Esophagus squamous epithelium (tissue), 4 donors: ENCODE data around the gene THAP7.

ENCODE experiments used
- POLR2A ChIP-seq, 4 donors: fragments of 450-650 bp; IDR thresholded peaks; one replicate each; pipeline ENCODE4 v1.6.1; 2017; ENCODE audit warnings: antibody characterized with exemption in 4 of 4, mild to moderate bottlenecking in 4 of 4, moderate library complexity in 3 of 4
- TF ChIP-seq, protein P1 (sequence below), 6 experiments: fragments of 450-650 bp in 4 of 6; fragments of 200-600 bp in 2 of 6; sonication (generic) in 2 of 6; IDR thresholded peaks; one replicate each; pipeline ENCODE4 v1.5.1; 2016 to 2019; ENCODE audit warnings: antibody characterized with exemption in 6 of 6, mild to moderate bottlenecking in 4 of 6, moderate library complexity in 4 of 6

DNA sequence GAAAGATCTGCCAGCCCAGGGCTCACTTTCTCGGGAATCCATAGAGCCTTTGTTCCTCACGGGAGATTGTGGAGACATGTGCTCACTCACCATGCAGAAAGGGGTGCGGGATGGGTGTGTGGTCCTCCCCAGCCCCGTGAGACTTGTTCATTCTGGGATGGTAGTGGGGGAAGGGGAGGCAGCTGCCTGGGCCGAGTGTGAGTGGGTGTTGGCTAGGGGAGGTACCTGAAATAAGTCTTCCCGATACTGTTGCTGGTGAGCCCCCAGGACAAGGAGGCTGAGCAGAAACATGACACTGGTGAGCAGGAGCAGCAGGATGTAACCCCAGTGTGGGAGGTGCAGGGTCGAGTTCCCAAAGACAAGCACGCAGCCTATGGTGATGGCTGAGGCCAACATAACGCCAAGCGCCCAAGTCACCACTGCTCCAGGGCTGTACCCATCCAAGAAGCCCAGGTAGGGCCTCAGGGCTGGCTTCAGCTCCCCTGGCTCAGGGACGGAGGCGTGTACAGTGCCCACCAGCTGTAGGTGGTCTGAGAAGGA is 27.6 kb upstream of the THAP7 start:
- TF ChIP-seq, protein P1, sequence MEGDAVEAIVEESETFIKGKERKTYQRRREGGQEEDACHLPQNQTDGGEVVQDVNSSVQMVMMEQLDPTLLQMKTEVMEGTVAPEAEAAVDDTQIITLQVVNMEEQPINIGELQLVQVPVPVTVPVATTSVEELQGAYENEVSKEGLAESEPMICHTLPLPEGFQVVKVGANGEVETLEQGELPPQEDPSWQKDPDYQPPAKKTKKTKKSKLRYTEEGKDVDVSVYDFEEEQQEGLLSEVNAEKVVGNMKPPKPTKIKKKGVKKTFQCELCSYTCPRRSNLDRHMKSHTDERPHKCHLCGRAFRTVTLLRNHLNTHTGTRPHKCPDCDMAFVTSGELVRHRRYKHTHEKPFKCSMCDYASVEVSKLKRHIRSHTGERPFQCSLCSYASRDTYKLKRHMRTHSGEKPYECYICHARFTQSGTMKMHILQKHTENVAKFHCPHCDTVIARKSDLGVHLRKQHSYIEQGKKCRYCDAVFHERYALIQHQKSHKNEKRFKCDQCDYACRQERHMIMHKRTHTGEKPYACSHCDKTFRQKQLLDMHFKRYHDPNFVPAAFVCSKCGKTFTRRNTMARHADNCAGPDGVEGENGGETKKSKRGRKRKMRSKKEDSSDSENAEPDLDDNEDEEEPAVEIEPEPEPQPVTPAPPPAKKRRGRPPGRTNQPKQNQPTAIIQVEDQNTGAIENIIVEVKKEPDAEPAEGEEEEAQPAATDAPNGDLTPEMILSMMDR (IDR thresholded peaks at IDR 0.05) = no peak
- no peak for TF ChIP-seq POLR2A (IDR thresholded peaks at IDR 0.05)
